ENCODE data around the gene SDHAF2.

DNA sequence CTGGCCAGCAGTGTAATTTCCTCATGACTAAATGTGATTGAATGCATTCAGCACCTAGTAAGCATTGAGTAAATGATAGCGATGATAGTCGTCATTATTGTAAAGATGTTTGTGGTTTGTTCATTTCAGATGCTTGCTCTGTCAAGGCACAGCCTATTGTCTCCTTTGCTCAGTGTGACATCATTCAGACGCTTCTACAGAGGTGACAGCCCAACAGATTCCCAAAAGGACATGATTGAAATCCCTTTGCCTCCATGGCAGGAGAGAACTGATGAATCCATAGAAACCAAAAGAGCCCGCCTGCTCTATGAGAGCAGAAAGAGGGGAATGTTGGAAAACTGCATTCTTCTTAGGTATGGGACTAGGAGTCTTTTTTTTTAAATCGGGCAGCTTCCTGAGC is 7.6 kb downstream of the SDHAF2 start:
- TF ChIP-seq CTCF (IDR thresholded peaks at IDR 0.05) (no peak), POLR2AphosphoS5 (IDR thresholded peaks at IDR 0.05; ENCODE audit: low read depth, low read length) (no peak), SIN3A (IDR thresholded peaks at IDR 0.05; ENCODE audit: borderline replicate concordance, insufficient read depth, low read depth, low read length) (no peak)

All from Panc1 (cell line).